ENCODE results near the gene ABLIM3. TPM values are rescaled to one million over a fixed set of nuclear protein-coding genes. Genes with fewer than 3 reads are reported as not detected.

Gene ABLIM3
- total and polyA plus RNA-seq, 9 donors, result 1.7 to 26.4 (median 6.2) TPM

- Histone ChIP-seq H3K36me3 (no peaks in the 10 kb centered on the region), H3K27ac (no peak overlapping the region), H3K27me3 (no peaks in the 10 kb centered on the region), H3K9me3 (no peaks in the 10 kb centered on the region), H3K4me1 (ENCODE audit: insufficient read depth) (no peaks in the 10 kb centered on the region), H3K4me3 (no peak overlapping the region)
- WGBS, 3 donors, result 67 to 82% (median 73%) methylated on average over 8 of the region's 8 CpGs
- TF ChIP-seq POLR2A (IDR thresholded peaks at IDR 0.05) (no peak), EP300 (IDR thresholded peaks at IDR 0.05) (no peak)
- TF ChIP-seq, protein P1, sequence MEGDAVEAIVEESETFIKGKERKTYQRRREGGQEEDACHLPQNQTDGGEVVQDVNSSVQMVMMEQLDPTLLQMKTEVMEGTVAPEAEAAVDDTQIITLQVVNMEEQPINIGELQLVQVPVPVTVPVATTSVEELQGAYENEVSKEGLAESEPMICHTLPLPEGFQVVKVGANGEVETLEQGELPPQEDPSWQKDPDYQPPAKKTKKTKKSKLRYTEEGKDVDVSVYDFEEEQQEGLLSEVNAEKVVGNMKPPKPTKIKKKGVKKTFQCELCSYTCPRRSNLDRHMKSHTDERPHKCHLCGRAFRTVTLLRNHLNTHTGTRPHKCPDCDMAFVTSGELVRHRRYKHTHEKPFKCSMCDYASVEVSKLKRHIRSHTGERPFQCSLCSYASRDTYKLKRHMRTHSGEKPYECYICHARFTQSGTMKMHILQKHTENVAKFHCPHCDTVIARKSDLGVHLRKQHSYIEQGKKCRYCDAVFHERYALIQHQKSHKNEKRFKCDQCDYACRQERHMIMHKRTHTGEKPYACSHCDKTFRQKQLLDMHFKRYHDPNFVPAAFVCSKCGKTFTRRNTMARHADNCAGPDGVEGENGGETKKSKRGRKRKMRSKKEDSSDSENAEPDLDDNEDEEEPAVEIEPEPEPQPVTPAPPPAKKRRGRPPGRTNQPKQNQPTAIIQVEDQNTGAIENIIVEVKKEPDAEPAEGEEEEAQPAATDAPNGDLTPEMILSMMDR (IDR thresholded peaks at IDR 0.05), result no peak
- intact Hi-C loops (cut with DNase I), result no loop called here
- no peak for DNase-seq
Observed at GRCh38 chr5:149177911-149178565, 36.7 kb downstream of the ABLIM3 start.

GRCh38 chr5:149181732-149182131 is 40.4 kb downstream of the ABLIM3 start:
- intact Hi-C loops (cut with DNase I), result no loop called here
- H3K4me3 ChIP-seq, result no peak overlapping the region
- H3K27ac ChIP-seq, result no peak overlapping the region
- H3K4me1 ChIP-seq (ENCODE audit: insufficient read depth), result no peaks in the 10 kb centered on the region
- TF ChIP-seq, protein P1 (IDR thresholded peaks at IDR 0.05), result no peak
- no peak for TF ChIP-seq EP300 (IDR thresholded peaks at IDR 0.05)
- TF ChIP-seq POLR2A (IDR thresholded peaks at IDR 0.05), result no peak
- WGBS, 3 donors, result 78 to 84% (median 83%) methylated on average over 2 of the region's 2 CpGs
- no peaks in the 10 kb centered on the region for H3K9me3 ChIP-seq
- H3K27me3 ChIP-seq, result no peaks in the 10 kb centered on the region
- no peaks in the 10 kb centered on the region for H3K36me3 ChIP-seq
- DNase-seq, result no peak

GRCh38 chr5:149182241-149182640 is 40.9 kb downstream of the ABLIM3 start:
- no peak overlapping the region for H3K4me3 ChIP-seq
- no peaks in the 10 kb centered on the region for H3K27me3 ChIP-seq

GRCh38 chr5:149185067-149185466 is 43.8 kb downstream of the ABLIM3 start:
- H3K27me3 ChIP-seq, result no peaks in the 10 kb centered on the region
- intact Hi-C loops (cut with DNase I), result no loop called here
- H3K4me1 ChIP-seq (ENCODE audit: insufficient read depth), result no peaks in the 10 kb centered on the region
- H3K4me3 ChIP-seq, result no peak overlapping the region
- H3K36me3 ChIP-seq, result no peaks in the 10 kb centered on the region
- no peak overlapping the region for H3K27ac ChIP-seq
- no peak for DNase-seq
- TF ChIP-seq, protein P1 (IDR thresholded peaks at IDR 0.05), result no peak
- TF ChIP-seq POLR2A (IDR thresholded peaks at IDR 0.05) (no peak), EP300 (IDR thresholded peaks at IDR 0.05) (no peak)
- no peaks in the 10 kb centered on the region for H3K9me3 ChIP-seq
- 81 to 92% (median 82%) methylated on average over 3 of the region's 3 CpGs for WGBS, 3 donors

More at GRCh38 chr5:149182241-149182640, 40.9 kb downstream of the ABLIM3 start:
- no peak overlapping the region for H3K27ac ChIP-seq
- 29 to 49% (median 39%) methylated on average over 1 of the region's 1 CpG for WGBS, 3 donors
- no peak for DNase-seq
- H3K9me3 ChIP-seq, result no peaks in the 10 kb centered on the region
- no peak for TF ChIP-seq POLR2A (IDR thresholded peaks at IDR 0.05)
- TF ChIP-seq, protein P1 (IDR thresholded peaks at IDR 0.05), result no peak
- TF ChIP-seq EP300 (IDR thresholded peaks at IDR 0.05), result no peak
- intact Hi-C loops (cut with DNase I), result no loop called here
- H3K4me1 ChIP-seq (ENCODE audit: insufficient read depth), result no peaks in the 10 kb centered on the region
- no peaks in the 10 kb centered on the region for H3K36me3 ChIP-seq
